ENCODE measurements around the gene EP400.
"Not testable (repeated sequence)": the region's sequence is repeated elsewhere in the genome, so short reads cannot be mapped to it uniquely, and the experiment has no call there.

DNA sequence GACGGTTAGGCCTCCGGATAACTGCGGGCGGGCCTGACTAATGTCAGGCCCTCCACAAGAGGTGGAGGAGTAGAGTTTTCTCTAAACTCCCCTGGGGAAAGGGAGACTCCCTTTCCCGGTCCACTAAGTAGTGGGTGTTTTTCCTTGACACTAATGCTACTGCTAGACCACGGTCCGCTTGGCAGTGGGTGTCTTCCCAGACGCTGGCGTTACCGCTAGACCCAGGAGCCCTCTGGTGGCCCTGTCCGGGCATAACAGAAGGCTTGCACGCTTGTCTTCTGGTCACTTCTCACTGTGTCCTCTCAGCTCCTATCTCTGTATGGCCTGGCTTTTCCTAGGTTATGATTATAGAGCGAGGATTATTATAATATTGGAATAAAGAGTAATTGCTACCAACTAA, 102.0 kb downstream of the EP400 start:
- TF ChIP-seq POLR2A, EP300 (IDR thresholded peaks at IDR 0.05): not testable (repeated sequence)
- TF ChIP-seq, protein P1, sequence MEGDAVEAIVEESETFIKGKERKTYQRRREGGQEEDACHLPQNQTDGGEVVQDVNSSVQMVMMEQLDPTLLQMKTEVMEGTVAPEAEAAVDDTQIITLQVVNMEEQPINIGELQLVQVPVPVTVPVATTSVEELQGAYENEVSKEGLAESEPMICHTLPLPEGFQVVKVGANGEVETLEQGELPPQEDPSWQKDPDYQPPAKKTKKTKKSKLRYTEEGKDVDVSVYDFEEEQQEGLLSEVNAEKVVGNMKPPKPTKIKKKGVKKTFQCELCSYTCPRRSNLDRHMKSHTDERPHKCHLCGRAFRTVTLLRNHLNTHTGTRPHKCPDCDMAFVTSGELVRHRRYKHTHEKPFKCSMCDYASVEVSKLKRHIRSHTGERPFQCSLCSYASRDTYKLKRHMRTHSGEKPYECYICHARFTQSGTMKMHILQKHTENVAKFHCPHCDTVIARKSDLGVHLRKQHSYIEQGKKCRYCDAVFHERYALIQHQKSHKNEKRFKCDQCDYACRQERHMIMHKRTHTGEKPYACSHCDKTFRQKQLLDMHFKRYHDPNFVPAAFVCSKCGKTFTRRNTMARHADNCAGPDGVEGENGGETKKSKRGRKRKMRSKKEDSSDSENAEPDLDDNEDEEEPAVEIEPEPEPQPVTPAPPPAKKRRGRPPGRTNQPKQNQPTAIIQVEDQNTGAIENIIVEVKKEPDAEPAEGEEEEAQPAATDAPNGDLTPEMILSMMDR (IDR thresholded peaks at IDR 0.05), result not testable (repeated sequence)
